K562 (cell line): ENCODE measurements around the gene AGPAT2. TPM values are rescaled to one million over a fixed set of nuclear protein-coding genes. Genes with fewer than 3 reads are reported as not detected.

ENCODE experiments used
- ATAC-seq: fragments of 200-7000 bp; cut with Tn5 transposase; 3 replicates; pipeline ENCODE4 v1.9.1; 2020; ENCODE audit warnings: moderate library complexity
- BruUV-seq: library from RNA; stranded (reverse); fragments of 400-500 nt; replicated peaks from 2 replicates; lab custom pipeline; 2021; lab: Mats Ljungman, UMichigan
- CTCF ChIA-PET: fragments of 300-600 bp; formaldehyde crosslinking; extraction: SDS; loops from one replicate; lab custom pipeline; 2021; ENCODE audit warnings: low intra/inter-chr PET ratio; lab: Yijun Ruan, JAX
- POLR2A ChIA-PET: fragments of 300-600, 350-650 bp; sonication (Branson Sonifier 250); formaldehyde crosslinking; extraction: SDS; loops from one replicate; lab custom pipeline; 2021; ENCODE audit warnings: antibody characterized with exemption, inconsistent platforms; lab: Yijun Ruan, JAX
- DNase-seq, 4 experiments: peaks; one replicate each; pipeline versions ENCODE4 v3.0.0 to v3.0.0-alpha.2; 2011 to 2018; ENCODE audit warnings: low spot score in 3 of 4, mixed read lengths in 3 of 4; ENCODE audit errors: extremely low read depth in 1 of 4
- FAIRE-seq: peaks from 2 replicates; lab custom pipeline; 2011; peaks lifted over from hg19 to GRCh38; lab: Jason Lieb, UNC
- H2AFZ ChIP-seq: 2 replicates; pipeline ENCODE4 v1.6.0; 2011; ENCODE audit warnings: low read depth, low read length, control low read depth, inconsistent platforms
- H3K27ac ChIP-seq: fragments of 200-600 bp; 3 replicates; pipeline ENCODE4 v1.8.0; 2011; ENCODE audit warnings: low read depth, mild to moderate bottlenecking, control low read depth, inconsistent platforms, low read length, moderate library complexity, mixed read lengths; ENCODE audit errors: extremely low read depth
- H3K27me3 ChIP-seq, 2 experiments: fragments of 300-600 bp in 1 of 2; 2 replicates in 1 of 2; 3 replicates in 1 of 2; pipeline versions ENCODE4 v1.6.0 to v1.8.0; 2011; ENCODE audit warnings: inconsistent platforms in 2 of 2, low read length in 2 of 2, mild to moderate bottlenecking in 1 of 2, mixed read lengths in 1 of 2, moderate library complexity in 1 of 2; ENCODE audit not compliant: control insufficient read depth in 2 of 2, insufficient read depth in 2 of 2
- H3K36me3 ChIP-seq: fragments of 300-600 bp; 3 replicates; pipeline ENCODE4 v1.8.0; 2011; ENCODE audit warnings: mild to moderate bottlenecking, low read length, inconsistent platforms; ENCODE audit not compliant: control insufficient read depth, insufficient read depth
- H3K4me1 ChIP-seq, 2 experiments: fragments of 200-600 bp in 1 of 2; replicated peaks in 1 of 2; 2 replicates in 1 of 2; 3 replicates in 1 of 2; pipeline versions ENCODE4 v1.5.1 to v1.8.0; 2011; ENCODE audit warnings: inconsistent platforms in 2 of 2, low read length in 2 of 2, mild to moderate bottlenecking in 1 of 2, mixed read lengths in 1 of 2, moderate library complexity in 1 of 2; ENCODE audit not compliant: control insufficient read depth in 2 of 2, insufficient read depth in 2 of 2
- H3K4me2 ChIP-seq: 2 replicates; pipeline ENCODE4 v1.6.1; 2011; ENCODE audit warnings: low read length, control low read depth, inconsistent platforms, mixed read lengths; ENCODE audit not compliant: insufficient read depth
- H3K4me3 ChIP-seq: fragments of 200-600 bp; sonication (generic), shearing (Covaris generic); 2 replicates; pipeline ENCODE4 v1.5.1; 2016; ENCODE audit warnings: control low read depth, inconsistent platforms
- H3K79me2 ChIP-seq: fragments of 200-600 bp; 3 replicates; pipeline ENCODE4 v1.8.0; 2011; ENCODE audit warnings: low read length, inconsistent platforms; ENCODE audit not compliant: control insufficient read depth, insufficient read depth
- H3K9ac ChIP-seq, 2 experiments: 2 replicates each; pipeline versions ENCODE4 v1.6.0 to v1.6.1; 2011; ENCODE audit warnings: low read depth in 2 of 2, low read length in 2 of 2, control low read depth in 1 of 2, inconsistent platforms in 1 of 2, mild to moderate bottlenecking in 1 of 2, mixed read lengths in 1 of 2; ENCODE audit not compliant: insufficient read depth in 1 of 2
- H3K9me1 ChIP-seq: one replicate; pipeline ENCODE4 v1.6.0; 2011; ENCODE audit warnings: inconsistent platforms, mild to moderate bottlenecking, low read length, moderate library complexity; ENCODE audit not compliant: control insufficient read depth, insufficient read depth
- H3K9me3 ChIP-seq: replicated peaks from 2 replicates; pipeline ENCODE4 v1.5.1; 2011; ENCODE audit warnings: low read depth, low read length, inconsistent platforms; ENCODE audit not compliant: control insufficient read depth, insufficient read depth
- H4K20me1 ChIP-seq: replicated peaks from 2 replicates; pipeline ENCODE4 v1.6.1; 2011; ENCODE audit warnings: low read length, inconsistent platforms, mixed read lengths; ENCODE audit not compliant: control insufficient read depth, insufficient read depth
- BDP1 ChIP-seq: IDR thresholded peaks from 3 replicates; pipeline ENCODE4 v1.6.1; 2011; ENCODE audit not compliant: insufficient read length, insufficient read depth
- CTBP1 ChIP-seq: fragments of 450-650 bp; IDR thresholded peaks from 2 replicates; pipeline ENCODE4 v1.6.1; 2016; ENCODE audit warnings: borderline replicate concordance
- FOSL1 ChIP-seq: fragments of 200-800 bp; sonication (Bioruptor generic); conservative IDR thresholded peaks from 2 replicates; pipeline ENCODE4 v1.6.1; 2016; ENCODE audit warnings: missing genetic modification characterization, missing compliant biosample characterization
- JUND ChIP-seq, 2 experiments: IDR thresholded peaks; 2 replicates in 1 of 2; 3 replicates in 1 of 2; pipeline ENCODE4 v1.6.1; 2011; ENCODE audit warnings: borderline replicate concordance in 2 of 2, low read depth in 2 of 2, low read length in 2 of 2, improper control_type of control experiment in 1 of 2, missing biosample characterization in 1 of 2, missing genetic modification characterization in 1 of 2, missing genetic modification reagents in 1 of 2
- L3MBTL2 ChIP-seq: fragments of 450-650 bp; IDR thresholded peaks from 2 replicates; pipeline ENCODE4 v1.6.1; 2016; ENCODE audit warnings: mild to moderate bottlenecking, moderate library complexity
- MEF2D ChIP-seq: conservative IDR thresholded peaks from 2 replicates; pipeline ENCODE4 v1.6.1; 2016; ENCODE audit warnings: low read depth, missing genetic modification characterization, missing compliant biosample characterization
- SPI1 ChIP-seq: IDR thresholded peaks from 2 replicates; pipeline ENCODE4 v1.6.1; 2011; ENCODE audit warnings: low read depth, low read length, control low read depth, borderline replicate concordance
- ZBTB17 ChIP-seq: fragments of 450-650 bp; formaldehyde crosslinking; IDR thresholded peaks from 2 replicates; pipeline ENCODE4 v1.4.0; 2020; ENCODE audit warnings: mild to moderate bottlenecking
- ZNF445 ChIP-seq: fragments of 250-450 bp; sonication (Bioruptor Pico); IDR thresholded peaks from 2 replicates; pipeline ENCODE4 v1.4.0; 2020; ENCODE audit warnings: low read depth, mild to moderate bottlenecking, moderate library complexity
- WGBS: fragments of 100-300 bp; shearing (Covaris generic); methylation state at CpG from one replicate; pipeline ENCODE4 v1.1.6; 2016; ENCODE audit warnings: low coverage, mixed read lengths; ENCODE audit not compliant: insufficient coverage; ENCODE audit errors: missing lambda C conversion rate; 5-methylcytosine and 5-hydroxymethylcytosine counted together
- in situ Hi-C: fragments of 300-500 bp; cut with MboI; formaldehyde crosslinking; loops from 4 replicates; pipeline ENCODE4 v1.15.0; 2018; ENCODE audit warnings: inconsistent platforms, mixed read lengths
- intact Hi-C: fragments of 100-400 bp; cut with micrococcal nuclease; formaldehyde crosslinking; loops from 2 replicates; pipeline ENCODE4 v1.14.2; 2022
- polyA plus RNA-seq, 8 experiments: library from polyadenylated mRNA; depleted of rRNA in 4 of 8; stranded (reverse) in 5 of 8; unstranded in 3 of 8; fragments of >200 nt; fragmentation: Nextera tagmentation in 2 of 8; fragmentation: Illumina TruSeq in 1 of 8; extraction: Ambion mirVana in 2 of 8; extraction: Trizol in 1 of 8; gene quantifications; 2 replicates each; pipeline versions ENCODE4 v1.2.1 to v1.2.3, GENCODE V29; 2011 to 2014; ENCODE audit warnings: inconsistent platforms in 1 of 8, missing spikeins in 1 of 8
- total RNA-seq, 7 experiments: library from RNA; depleted of rRNA in 6 of 7; stranded (reverse); fragments of >200 nt in 6 of 7; fragmentation: Illumina TruSeq in 2 of 7; extraction: Trizol in 2 of 7; gene quantifications; 2 replicates each; pipeline versions ENCODE4 v1.2.1 to v1.2.3, GENCODE V29; 2011 to 2021; ENCODE audit warnings: low replicate concordance in 1 of 7
- TF ChIP-seq, protein P1 (sequence below): fragments of 250-450 bp; sonication (Bioruptor Pico); IDR thresholded peaks from 2 replicates; pipeline ENCODE4 v1.4.0; 2020
- TF ChIP-seq, protein P2 (sequence below): fragments of 200-800 bp; sonication (Bioruptor generic); IDR thresholded peaks from 2 replicates; pipeline ENCODE4 v1.6.1; 2017; ENCODE audit warnings: missing genetic modification characterization, missing compliant biosample characterization
- TF ChIP-seq, protein P3 (sequence below): fragments of 250-450 bp; sonication (Bioruptor Pico); IDR thresholded peaks from 2 replicates; pipeline ENCODE4 v1.9.0; 2021; ENCODE audit warnings: mild to moderate bottlenecking
- TF ChIP-seq, protein P4 (sequence below): sonication (generic); formaldehyde crosslinking; IDR thresholded peaks from 2 replicates; pipeline ENCODE4 v1.8.0; 2022; ENCODE audit warnings: mild to moderate bottlenecking, low read depth, missing genetic modification reagents
- TF ChIP-seq, protein P5 (sequence below): sonication (generic); formaldehyde crosslinking; IDR thresholded peaks from 2 replicates; pipeline ENCODE4 v1.8.1; 2022; ENCODE audit warnings: missing genetic modification reagents

AGPAT2 gene
- total and polyA plus RNA-seq, 9 of the 15 experiments (the other 6 are each of a cell fraction or from before 2014, with no cell fraction given) = 0.13 to 54.5 (median 23.9) TPM

DNA sequence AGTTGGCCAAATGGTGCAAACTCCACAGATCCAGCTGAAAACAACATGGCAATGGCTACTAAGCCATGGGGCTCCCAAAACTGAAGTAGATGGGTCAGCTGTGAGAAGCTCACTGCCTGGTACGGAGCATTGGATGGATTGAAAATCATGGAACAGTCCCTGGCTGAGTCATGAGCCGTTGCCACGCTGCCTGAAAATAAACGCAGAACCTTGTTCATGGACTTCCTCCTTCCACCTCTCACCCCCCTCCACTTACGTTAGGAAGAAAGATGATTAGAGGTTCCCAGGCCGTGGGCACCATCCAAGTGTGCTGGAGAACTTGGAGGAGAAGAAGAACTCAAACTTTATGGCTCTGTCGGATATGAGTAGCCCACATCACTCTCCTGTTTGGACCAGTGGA lies 18.3 kb upstream of the AGPAT2 start:
- no peak overlapping the region for H3K27ac ChIP-seq
- H4K20me1 ChIP-seq = no peaks in the 10 kb centered on the region
- TF ChIP-seq, protein P1, sequence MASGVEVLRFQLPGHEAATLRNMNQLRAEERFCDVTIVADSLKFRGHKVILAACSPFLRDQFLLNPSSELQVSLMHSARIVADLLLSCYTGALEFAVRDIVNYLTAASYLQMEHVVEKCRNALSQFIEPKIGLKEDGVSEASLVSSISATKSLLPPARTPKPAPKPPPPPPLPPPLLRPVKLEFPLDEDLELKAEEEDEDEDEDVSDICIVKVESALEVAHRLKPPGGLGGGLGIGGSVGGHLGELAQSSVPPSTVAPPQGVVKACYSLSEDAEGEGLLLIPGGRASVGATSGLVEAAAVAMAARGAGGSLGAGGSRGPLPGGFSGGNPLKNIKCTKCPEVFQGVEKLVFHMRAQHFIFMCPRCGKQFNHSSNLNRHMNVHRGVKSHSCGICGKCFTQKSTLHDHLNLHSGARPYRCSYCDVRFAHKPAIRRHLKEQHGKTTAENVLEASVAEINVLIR (CRISPR knock-in tag) = no peak
- TF ChIP-seq L3MBTL2 (peak; percentile 47), FOSL1 (tag) (peak; percentile 74), JUND (IDR thresholded peaks at IDR 0.05; ENCODE audit: borderline replicate concordance, low read depth, low read length) (peak; percentile 58), JUND (tag; IDR thresholded peaks at IDR 0.05; ENCODE audit: borderline replicate concordance, low read depth, low read length) (peak; percentile 70; the same call in 2 of the 3 replicates), ZNF445 (no peak), CTBP1 (peak; percentile 26; the same call in 1 of the 2 replicates), ZBTB17 (CRISPR knock-in tag) (no peak), SPI1 (peak; percentile 80; the same call in 1 of the 2 replicates), MEF2D (tag) (no peak), BDP1 (no peak)
- TF ChIP-seq, protein P2, sequence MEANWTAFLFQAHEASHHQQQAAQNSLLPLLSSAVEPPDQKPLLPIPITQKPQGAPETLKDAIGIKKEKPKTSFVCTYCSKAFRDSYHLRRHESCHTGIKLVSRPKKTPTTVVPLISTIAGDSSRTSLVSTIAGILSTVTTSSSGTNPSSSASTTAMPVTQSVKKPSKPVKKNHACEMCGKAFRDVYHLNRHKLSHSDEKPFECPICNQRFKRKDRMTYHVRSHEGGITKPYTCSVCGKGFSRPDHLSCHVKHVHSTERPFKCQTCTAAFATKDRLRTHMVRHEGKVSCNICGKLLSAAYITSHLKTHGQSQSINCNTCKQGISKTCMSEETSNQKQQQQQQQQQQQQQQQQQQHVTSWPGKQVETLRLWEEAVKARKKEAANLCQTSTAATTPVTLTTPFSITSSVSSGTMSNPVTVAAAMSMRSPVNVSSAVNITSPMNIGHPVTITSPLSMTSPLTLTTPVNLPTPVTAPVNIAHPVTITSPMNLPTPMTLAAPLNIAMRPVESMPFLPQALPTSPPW (CRISPR knock-in tag) = peak; percentile 75
- TF ChIP-seq, protein P3, sequence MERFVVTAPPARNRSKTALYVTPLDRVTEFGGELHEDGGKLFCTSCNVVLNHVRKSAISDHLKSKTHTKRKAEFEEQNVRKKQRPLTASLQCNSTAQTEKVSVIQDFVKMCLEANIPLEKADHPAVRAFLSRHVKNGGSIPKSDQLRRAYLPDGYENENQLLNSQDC (CRISPR knock-in tag) = no peak
- TF ChIP-seq, protein P4, sequence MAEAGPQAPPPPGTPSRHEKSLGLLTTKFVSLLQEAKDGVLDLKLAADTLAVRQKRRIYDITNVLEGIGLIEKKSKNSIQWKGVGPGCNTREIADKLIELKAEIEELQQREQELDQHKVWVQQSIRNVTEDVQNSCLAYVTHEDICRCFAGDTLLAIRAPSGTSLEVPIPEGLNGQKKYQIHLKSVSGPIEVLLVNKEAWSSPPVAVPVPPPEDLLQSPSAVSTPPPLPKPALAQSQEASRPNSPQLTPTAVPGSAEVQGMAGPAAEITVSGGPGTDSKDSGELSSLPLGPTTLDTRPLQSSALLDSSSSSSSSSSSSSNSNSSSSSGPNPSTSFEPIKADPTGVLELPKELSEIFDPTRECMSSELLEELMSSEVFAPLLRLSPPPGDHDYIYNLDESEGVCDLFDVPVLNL (CRISPR knock-in tag) = 0 out of 2 replicates have a peak, but pooled peaks have one; percentile 21
- TF ChIP-seq, protein P5, sequence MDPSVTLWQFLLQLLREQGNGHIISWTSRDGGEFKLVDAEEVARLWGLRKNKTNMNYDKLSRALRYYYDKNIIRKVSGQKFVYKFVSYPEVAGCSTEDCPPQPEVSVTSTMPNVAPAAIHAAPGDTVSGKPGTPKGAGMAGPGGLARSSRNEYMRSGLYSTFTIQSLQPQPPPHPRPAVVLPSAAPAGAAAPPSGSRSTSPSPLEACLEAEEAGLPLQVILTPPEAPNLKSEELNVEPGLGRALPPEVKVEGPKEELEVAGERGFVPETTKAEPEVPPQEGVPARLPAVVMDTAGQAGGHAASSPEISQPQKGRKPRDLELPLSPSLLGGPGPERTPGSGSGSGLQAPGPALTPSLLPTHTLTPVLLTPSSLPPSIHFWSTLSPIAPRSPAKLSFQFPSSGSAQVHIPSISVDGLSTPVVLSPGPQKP (CRISPR knock-in tag) = no peak
- DNase-seq (no peak), FAIRE-seq (no peak), ATAC-seq (no peak)
- peak overlapping the region; percentile 82 for H2AFZ ChIP-seq
- H3K4me1 ChIP-seq = peaks cover 17 to 38% of the 10 kb centered on the region in 2 experiments; a peak in 4 of 5 replicates
- no peaks in the 10 kb centered on the region for H3K27me3 ChIP-seq
- 7% methylated on average over 7 of the region's 7 CpGs for WGBS
- intact Hi-C loops (no loop called here), in situ Hi-C loops (no loop called here)
- H3K79me2 ChIP-seq = no peaks in the 10 kb centered on the region
- H3K9me1 ChIP-seq = no peaks in the 10 kb centered on the region
- POLR2A ChIA-PET = interaction anchor here (0.6 to 4.0 kb wide), 5 partner anchors 11 to 757 kb away, joined by 3 to 31 read pairs (median 4); no protein-coding TSS in a partner anchor
- H3K4me3 ChIP-seq = no peak overlapping the region
- no peaks in the 10 kb centered on the region for H3K9me3 ChIP-seq
- H3K9ac ChIP-seq = no peak overlapping the region; a peak in 1 of 4 replicates
- CTCF ChIA-PET = no interaction called here
- peak overlapping the region; percentile 13; the same call in 1 of the 2 replicates for H3K4me2 ChIP-seq
- BruUV-seq = no TSS peak
- H3K36me3 ChIP-seq = no peaks in the 10 kb centered on the region
